NK-92 (cell line): ENCODE data around the gene MATK.
"Not testable (repeated sequence)": the region's sequence is repeated elsewhere in the genome, so short reads cannot be mapped to it uniquely, and the experiment has no call there.

Experiments used
- DNase-seq: peaks from one replicate; lab custom pipeline; 2025; ENCODE audit not compliant: unreplicated experiment; lab: John Stamatoyannopoulos, UW

The MATK gene

DNA sequence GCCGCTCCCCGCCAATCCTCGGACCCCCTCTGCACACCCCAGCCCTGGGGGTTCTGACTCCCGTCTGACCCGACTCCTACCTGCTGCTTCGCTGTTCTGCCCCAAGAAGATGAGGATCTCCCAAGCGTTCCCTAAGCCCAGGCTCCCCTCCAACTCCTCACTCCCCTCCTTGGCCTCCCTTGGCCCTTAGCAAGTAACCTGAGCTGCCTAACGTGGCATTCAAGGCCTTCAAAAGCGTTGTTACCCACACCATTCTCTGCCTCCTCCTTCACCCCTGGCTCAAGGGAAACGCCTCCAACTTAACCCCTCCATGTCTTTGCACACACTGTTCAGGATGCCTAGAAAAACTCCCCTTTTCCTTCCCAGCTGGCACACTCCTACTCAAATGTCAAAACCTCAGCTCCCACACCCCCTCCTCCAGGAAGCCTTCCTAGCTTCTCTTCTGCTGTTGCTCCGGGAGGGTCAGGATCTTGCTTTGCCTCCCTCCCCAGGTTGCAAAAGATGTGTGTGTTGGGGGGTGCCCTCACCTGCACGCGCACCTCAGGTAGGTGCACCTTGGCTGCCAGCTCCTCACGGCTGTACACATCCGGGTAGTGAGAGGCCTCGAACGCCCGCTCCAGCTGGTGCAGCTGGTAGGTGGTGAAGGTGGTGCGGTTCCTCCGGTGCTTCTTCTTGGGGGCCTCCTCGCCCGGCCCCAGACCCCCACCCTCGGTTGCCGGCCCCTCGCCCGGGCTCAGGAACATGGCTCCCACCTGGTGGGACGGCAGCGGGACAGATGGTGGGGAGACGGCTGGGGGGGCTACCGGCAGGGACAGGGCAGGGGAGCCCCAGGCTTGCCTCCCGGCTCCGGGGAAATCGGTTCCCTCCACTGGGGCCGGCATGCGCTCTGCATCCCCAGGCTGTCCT lies 14.9 kb downstream of the MATK start:
- no peak for DNase-seq

DNA sequence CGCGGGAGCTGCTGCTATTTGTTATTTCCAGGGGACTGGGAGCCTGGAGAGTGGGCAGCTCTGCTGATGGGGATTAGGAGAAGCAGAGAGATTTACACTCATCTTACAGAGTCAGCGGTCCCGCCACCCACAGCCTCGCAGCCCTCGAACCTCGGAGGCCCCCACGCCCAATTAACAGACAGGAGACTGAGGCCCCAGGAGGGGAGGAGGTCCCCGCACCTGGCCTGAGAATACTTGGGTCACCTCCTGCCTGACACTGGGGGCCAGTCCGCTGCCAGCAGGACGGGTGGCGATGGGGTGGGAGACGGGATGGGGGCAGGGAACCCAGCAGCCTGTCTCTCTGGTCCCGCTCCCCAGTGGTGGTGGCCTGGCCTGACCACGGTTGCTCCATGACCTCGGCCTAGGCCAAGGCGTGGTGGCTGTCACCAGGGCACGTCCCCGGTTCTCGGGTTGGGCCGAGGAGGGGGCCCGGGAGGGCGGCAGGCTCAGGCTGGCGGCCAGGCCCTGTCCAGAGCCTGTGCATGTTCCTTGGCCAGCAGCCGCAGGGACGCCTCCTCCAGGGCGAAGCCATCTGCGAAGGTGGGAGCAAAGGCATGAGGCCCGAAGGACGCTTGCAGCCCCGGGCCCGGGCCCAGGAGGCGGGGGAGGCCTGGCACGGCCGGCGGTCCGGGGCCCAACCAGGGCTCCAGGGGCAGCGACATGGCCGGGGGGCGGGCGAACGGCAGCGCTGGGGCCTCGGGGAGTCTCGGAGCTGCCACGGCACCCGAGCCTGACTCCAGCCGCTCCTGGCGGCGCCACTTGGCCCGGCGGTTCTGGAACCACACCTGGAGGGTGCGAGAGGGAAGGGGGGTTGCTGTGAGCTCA lies 15.8 kb downstream of the MATK start:
- DNase-seq: no peak

- DNase-seq: no peak
These were observed 16.7 kb downstream of the MATK start for GRCh38 chr19:3769494-3769893.

- no peak for DNase-seq
These were observed 17.5 kb downstream of the MATK start for GRCh38 chr19:3768748-3769099.

- no peak for DNase-seq
These were observed 18.0 kb downstream of the MATK start for GRCh38 chr19:3768015-3768747.

GRCh38 chr19:3767050-3767449 lies 19.1 kb downstream of the MATK start:
- DNase-seq: no peak

DNA sequence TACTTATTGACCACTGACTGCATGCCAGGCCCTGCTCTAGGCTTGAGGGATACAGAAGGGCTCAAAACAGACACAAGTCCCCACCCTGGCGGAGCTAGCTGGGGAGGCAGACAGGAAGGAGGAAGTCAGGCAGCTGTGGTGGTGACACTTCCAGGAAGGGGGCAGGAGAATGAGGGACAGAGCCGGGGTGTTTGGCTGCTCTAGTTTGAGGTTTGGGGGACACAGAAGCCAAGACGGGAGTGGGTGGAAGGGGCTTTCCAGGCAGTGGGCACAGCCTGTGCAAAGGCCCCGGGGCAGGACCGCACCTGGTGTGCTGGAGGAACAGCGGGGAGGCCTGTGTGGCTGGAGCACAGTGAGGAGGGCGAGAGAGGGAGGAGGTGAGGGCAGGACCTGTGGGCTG lies 19.7 kb downstream of the MATK start:
- no peak for DNase-seq

DNA sequence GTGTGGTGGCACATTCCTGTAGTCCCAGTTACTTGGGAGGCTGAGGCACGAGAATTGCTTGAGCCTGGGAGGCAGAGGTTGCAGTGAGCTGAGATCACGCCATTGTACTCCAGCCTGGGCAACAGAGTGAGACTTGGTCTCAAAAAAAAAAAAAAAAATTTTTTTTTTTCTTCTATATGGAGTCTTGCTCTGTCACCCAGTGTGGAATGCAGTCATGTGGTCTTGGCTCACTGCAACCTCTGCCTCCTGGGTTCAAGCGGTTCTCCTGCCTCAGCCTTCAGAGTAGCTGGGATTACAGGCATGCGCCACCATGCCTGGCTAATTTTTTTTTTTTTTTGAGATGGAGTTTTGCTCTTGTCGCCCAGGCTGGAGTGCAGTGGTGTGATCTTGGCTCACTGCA lies 20.4 kb downstream of the MATK start:
- DNase-seq: not testable (repeated sequence)

DNA sequence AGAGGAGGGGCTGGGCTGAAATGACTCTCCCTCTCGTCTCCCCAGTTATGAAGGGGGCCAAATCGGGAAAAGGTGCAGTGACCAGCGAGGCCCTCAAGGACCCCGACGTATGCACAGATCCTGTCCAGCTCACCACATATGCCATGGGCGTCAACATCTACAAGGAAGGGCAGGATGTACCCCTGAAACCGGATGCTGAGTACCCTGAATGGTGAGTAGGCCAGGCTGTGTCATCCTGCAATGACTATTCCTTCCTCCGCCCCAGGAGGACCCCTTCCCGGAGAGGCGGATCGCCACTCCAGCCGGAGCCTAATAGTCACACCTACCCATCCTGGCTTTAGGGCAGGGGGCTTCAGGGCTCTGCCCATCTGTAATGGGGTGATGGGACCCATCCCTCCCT lies 21.1 kb downstream of the MATK start:
- no peak for DNase-seq

- peak; percentile 97 for DNase-seq
These were observed 23.4 kb downstream of the MATK start, which contains the start of gene MRPL54 for GRCh38 chr19:3762501-3763459. TSS of gene MRPL54 (plus strand) at chr19:3762682. CDS start at chr19:3762701, 19 bp downstream.

GRCh38 chr19:3762130-3762473 lies 24.1 kb downstream of the MATK start:
- no peak for DNase-seq

DNA sequence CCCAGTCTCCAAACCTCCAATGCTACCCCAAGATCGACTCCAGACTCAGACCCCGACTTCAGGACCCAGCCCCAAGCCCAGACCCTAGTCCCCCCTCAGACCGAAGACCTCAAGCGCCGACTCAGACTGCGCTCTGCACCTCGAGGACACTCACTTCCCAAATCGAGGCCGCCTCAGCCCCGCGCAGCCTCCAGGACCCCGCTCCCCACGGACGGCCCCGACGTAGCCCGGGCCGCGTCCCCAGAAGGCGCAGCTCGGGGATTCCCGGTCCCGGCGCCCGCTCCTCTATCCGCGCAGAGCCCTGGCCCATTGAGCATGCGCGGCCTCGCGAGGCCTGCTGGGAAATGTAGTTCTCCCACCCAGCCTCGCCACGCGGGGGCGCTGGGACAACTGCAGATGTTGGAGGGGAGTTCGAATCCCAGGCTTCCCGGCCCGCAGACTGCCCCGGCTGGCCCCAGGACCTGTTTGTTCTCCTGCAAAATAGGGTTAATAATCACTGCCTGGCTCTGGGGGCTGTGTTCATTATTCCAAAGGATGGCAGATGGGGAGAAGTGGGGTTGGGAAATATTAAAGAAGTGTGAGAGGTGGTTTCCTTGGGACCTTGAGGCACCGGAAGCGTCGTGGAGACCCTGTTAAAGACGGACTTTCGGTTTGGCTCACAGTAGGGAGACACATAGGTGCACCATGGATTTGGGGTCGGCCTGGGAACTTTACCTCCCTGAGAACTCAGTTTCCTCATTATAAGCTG lies 24.6 kb downstream of the MATK start, which contains the start of gene APBA3:
APBA3 (minus strand) TSS at position 311 of the 748 bp plus-strand sequence. CDS start 1,428 bp downstream, outside the sequence.
- DNase-seq: peak; percentile 42

GRCh38 chr19:3760871-3761361 lies 25.3 kb downstream of the MATK start:
- DNase-seq: no peak

DNA sequence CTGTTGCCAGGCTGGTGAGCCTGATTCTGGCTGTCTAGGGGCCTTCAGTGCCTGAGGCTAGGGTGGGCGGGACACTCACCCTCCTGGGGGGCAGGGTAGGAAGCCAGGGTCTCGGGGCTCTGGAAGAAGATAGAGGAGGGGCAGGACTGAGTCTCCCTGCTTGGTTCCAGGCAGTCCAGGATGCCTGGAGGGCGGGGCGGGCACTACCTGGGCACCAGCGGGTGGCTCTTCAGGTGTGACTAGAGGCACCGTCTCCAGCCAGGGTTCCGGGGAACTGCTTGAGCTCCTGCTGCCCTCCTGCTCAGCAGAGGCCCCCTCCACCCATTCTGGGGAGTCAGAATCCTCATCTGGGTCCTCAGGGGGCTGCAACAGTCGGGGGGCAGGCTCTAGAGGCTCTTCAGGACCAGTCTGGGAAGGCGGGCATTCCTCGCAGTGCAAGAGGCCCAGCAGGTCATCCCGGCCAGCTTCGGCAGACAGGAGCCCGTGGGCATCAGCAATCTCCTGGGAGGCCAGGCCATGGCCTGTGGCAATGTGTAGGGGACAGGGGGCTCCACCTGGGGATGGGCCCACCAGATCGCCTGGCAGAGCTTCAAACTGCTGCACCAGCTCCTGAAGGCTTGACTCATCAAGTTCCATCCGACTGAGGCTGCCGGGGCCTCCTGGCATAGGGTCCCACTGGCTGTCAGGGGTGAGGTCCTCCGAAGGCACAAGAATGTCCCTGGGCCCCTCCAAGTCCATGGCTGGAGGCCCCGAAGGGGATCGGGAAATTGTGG lies 26.5 kb downstream of the MATK start:
- no peak for DNase-seq

DNA sequence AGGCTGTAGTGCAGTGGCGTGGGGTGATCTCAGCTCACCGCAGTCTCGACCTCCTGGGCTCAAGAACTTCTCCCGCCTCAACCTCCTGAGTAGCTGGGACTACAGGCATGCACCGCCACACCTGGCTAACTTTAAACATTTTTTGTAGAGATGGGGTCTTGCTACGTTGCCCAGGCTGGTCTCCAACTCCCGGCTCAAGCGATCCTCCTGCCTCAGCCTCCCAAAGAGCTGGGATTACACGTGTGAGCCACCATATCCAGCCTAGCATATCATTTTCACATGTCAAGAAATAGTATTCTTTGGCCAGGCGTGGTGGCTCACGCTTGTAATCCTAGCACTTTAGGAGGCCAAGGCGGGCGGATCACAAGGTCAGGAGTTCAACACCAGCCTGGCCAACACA lies 27.9 kb downstream of the MATK start:
- not testable (repeated sequence) for DNase-seq

GRCh38 chr19:3757705-3758104 lies 28.5 kb downstream of the MATK start:
- not testable (repeated sequence) for DNase-seq

DNA sequence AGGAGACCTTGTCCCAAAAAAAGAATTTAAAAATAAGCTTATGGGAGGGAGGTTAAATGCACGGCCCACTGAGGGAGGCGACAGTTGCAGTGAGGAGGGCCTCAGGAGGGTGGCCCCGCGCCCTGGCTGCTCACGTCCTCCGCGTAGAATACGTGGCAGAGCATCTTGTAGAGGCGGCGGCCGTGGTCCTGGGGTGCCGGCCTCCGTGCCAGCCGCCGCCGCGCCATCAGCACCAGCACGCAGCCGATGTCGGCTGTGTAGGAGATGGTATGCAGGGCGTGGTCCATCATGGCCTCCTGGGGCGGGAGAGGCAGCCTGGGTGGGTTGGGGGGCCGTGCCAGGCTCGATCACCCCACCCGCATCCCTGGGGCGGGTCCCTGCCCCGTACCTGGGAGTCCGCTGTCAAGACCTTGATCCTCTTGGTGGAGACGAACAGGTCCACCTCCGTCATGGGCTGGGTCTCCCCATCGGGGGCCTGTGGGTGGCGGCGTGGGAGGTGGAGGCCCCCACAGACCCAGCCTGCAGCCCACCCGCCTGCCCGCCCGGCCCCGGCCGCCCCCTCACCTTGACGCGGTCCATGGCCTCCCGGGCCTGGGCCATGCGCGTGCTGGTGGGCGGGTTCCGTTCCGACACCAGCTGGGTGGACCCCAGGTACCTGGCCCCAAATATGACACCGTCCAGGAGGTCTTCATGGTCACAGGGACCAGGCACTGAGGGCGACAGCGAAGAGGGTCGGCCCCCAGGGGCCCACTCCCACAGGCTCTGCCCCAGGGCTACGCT lies 32.4 kb downstream of the MATK start:
- DNase-seq: no peak

- no peak for DNase-seq
These were observed 33.7 kb downstream of the MATK start for GRCh38 chr19:3752492-3752891.
